BJ (cell line): ENCODE data around the gene PRR5L. TPM values are rescaled to one million over a fixed set of nuclear protein-coding genes. Genes with fewer than 3 reads are reported as not detected.

ENCODE experiments used
- CTCF ChIA-PET: fragments of 350-600 bp; formaldehyde crosslinking; extraction: SDS; loops from one replicate; lab custom pipeline; 2021; ENCODE audit warnings: antibody characterized with exemption, inconsistent platforms; lab: Yijun Ruan, JAX
- POLR2A ChIA-PET: fragments of 300-600 bp; sonication (Branson Sonifier 250); formaldehyde crosslinking; extraction: SDS; loops from one replicate; lab custom pipeline; 2021; ENCODE audit warnings: antibody characterized with exemption; lab: Charles Lee
- DNase-seq: peaks from one replicate; pipeline ENCODE4 v3.0.0-alpha.2; 2011; ENCODE audit warnings: low read depth
- H3K27me3 ChIP-seq: 2 replicates; pipeline ENCODE4 v1.6.0; 2011; ENCODE audit warnings: low read length; ENCODE audit not compliant: control insufficient read depth, insufficient read depth
- H3K36me3 ChIP-seq: 2 replicates; pipeline ENCODE4 v1.5.1; 2011; ENCODE audit warnings: low read length; ENCODE audit not compliant: control insufficient read depth, insufficient read depth
- H3K4me3 ChIP-seq: 2 replicates; pipeline ENCODE4 v1.5.1; 2011; ENCODE audit warnings: low read depth, mild to moderate bottlenecking, control low read depth, low read length
- polyA plus RNA-seq: library from polyadenylated mRNA; depleted of rRNA; stranded (reverse); fragments of >200 nt; gene quantifications from 2 replicates; pipeline ENCODE4 v1.2.3, GENCODE V29; 2011
- TF ChIP-seq, protein P1 (sequence below): IDR thresholded peaks from 2 replicates; pipeline ENCODE4 v1.5.1; 2011; ENCODE audit warnings: low read depth, mild to moderate bottlenecking, control low read depth, inconsistent platforms, low read length, moderate library complexity; ENCODE audit not compliant: insufficient read depth

PRR5L gene
- polyA plus RNA-seq, 1 experiment: 13.3 TPM

DNA sequence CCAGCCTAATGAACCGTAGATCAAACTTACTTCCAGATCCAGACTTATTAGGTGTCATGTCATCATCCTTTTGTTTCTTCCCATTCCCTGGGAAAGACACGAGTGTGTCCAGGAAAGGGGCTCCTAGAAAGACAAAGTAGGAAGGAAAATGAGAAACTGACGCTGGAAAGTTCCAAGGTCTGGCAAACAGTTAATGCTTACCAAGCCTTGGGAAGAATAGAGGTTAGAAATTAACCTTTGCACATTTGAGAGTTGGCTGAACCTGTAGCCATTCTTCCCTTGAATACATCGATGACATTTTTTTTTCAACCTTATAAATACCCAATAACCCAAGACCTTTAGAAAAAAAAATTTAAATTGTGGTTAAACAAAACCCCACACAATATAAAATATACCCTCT, 136.7 kb downstream of the PRR5L start:
- Histone ChIP-seq H3K27me3 (no peaks in the 10 kb centered on the region), H3K36me3 (no peaks in the 10 kb centered on the region), H3K4me3 (no peak overlapping the region)
- ChIA-PET POLR2A (no interaction called here), CTCF (interaction anchor here (1.5 kb wide), 1 partner anchor 16 kb away, joined by 5 read pairs; no protein-coding TSS in a partner anchor)
- TF ChIP-seq, protein P1, sequence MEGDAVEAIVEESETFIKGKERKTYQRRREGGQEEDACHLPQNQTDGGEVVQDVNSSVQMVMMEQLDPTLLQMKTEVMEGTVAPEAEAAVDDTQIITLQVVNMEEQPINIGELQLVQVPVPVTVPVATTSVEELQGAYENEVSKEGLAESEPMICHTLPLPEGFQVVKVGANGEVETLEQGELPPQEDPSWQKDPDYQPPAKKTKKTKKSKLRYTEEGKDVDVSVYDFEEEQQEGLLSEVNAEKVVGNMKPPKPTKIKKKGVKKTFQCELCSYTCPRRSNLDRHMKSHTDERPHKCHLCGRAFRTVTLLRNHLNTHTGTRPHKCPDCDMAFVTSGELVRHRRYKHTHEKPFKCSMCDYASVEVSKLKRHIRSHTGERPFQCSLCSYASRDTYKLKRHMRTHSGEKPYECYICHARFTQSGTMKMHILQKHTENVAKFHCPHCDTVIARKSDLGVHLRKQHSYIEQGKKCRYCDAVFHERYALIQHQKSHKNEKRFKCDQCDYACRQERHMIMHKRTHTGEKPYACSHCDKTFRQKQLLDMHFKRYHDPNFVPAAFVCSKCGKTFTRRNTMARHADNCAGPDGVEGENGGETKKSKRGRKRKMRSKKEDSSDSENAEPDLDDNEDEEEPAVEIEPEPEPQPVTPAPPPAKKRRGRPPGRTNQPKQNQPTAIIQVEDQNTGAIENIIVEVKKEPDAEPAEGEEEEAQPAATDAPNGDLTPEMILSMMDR: no peak
- DNase-seq: no peak

DNA sequence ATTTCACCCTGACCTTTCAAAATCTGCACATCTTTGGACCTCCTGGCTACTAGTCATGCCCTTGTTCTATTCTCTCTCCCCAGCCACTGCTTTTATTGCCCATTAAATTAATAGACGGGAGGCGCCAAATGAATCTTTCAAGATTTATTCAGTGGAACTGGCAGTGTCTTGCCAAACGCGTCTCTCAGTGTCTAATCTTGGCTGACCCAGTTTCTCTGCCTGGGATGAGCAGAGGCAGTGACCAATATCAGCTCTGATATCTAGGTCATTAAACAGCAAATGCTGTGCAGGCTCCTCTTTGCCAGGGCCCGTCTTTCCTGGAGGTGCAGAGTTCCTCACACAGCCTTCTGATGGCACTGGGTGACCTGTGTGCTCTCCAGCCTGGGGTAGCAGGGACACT, 140.0 kb downstream of the PRR5L start:
- CTCF ChIA-PET: interaction anchor here (1.2 kb wide), 1 partner anchor 10 kb away, joined by 7 read pairs; no protein-coding TSS in a partner anchor

GRCh38 chr11:36436589-36436988, 140.5 kb downstream of the PRR5L start:
- no peaks in the 10 kb centered on the region for H3K36me3 ChIP-seq
- no peak overlapping the region for H3K4me3 ChIP-seq
- no peaks in the 10 kb centered on the region for H3K27me3 ChIP-seq
- TF ChIP-seq, protein P1: no peak
- POLR2A ChIA-PET: no interaction called here
- CTCF ChIA-PET: interaction anchor here (1.2 kb wide), 1 partner anchor 9 kb away, joined by 7 read pairs; no protein-coding TSS in a partner anchor
- no peak for DNase-seq

More for the DNA sequence above, 140.0 kb downstream of the PRR5L start:
- Histone ChIP-seq H3K36me3 (no peaks in the 10 kb centered on the region), H3K27me3 (no peaks in the 10 kb centered on the region), H3K4me3 (no peak overlapping the region)
- TF ChIP-seq, protein P1: no peak
- POLR2A ChIA-PET: no interaction called here
- DNase-seq: no peak

- H3K4me3 ChIP-seq: no peak overlapping the region
- H3K27me3 ChIP-seq: no peaks in the 10 kb centered on the region
- DNase-seq: no peak
- TF ChIP-seq, protein P1: no peak
- H3K36me3 ChIP-seq: no peaks in the 10 kb centered on the region
- ChIA-PET CTCF (no interaction called here), POLR2A (no interaction called here)
Observed at GRCh38 chr11:36437413-36437812, 141.3 kb downstream of the PRR5L start.

DNA sequence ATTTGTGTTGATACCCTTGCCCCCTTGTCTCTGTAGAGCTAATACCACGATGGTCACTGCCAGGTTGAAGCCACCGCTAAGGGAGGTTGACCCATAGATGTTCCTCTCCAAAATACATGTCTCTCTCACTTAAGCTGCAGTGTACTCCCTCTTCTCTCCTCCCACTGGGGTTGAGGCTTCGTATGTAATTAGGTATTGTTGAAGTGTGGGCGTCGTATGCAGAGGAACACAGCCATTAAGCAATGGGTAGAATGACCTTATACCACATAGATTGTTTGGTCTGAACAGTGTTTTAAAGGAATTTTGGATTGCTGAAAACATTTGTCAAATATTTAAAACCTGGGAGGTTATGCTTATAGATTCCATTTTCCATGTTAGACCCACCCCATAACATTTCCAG, 142.0 kb downstream of the PRR5L start:
- Histone ChIP-seq H3K27me3 (no peaks in the 10 kb centered on the region), H3K36me3 (no peaks in the 10 kb centered on the region), H3K4me3 (no peak overlapping the region)
- TF ChIP-seq, protein P1: no peak
- POLR2A ChIA-PET: no interaction called here
- DNase-seq: no peak
- CTCF ChIA-PET: no interaction called here
